Fibroblast of upper back skin (primary cell): ENCODE data around the gene TAOK3.
"Not testable (repeated sequence)": the region's sequence is repeated elsewhere in the genome, so short reads cannot be mapped to it uniquely, and the experiment has no call there.

ENCODE experiments used
- DNase-seq: peaks from one replicate; pipeline ENCODE4 v3.0.0-alpha.2; 2013

Gene TAOK3

GRCh38 chr12:118288174-118288573 is 84.5 kb downstream of the TAOK3 start:
- no peak for DNase-seq

DNA sequence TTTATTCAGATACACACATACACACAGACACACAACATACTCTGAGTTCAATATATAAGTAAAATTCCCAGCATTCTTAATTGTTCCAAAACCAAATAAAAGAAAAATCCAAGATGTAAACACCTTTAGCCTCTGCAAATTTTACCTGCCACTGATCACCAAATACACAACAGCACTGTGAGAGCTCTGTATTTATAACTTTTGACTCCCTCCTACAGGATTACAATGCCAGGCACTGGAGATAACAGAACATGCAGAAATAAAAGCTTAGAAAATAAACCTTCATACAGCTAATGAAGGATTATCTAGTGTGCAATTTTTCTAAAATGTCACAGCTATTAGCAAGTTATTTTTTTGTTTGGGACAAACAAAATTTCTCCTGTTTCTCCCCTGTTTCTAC is 85.0 kb downstream of the TAOK3 start:
- no peak for DNase-seq

DNA sequence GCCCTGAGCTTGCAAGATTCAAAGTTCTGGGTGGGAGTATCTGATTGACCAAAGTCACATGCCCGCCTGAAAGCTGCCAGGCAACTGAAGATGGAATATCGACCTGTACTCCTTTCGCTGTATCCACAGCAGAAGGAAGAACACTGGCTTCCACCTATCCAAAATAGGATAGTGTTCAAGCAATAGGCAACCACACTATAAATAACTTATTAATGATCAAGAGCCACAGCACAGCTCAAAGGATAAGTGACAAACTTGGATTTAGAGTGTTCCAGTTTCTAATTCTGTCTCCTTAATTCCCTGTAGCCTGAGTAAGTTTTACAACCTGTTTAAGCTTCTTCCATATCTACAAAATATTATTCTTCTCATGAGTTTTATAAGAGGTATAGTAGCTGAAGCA is 89.9 kb downstream of the TAOK3 start:
- no peak for DNase-seq

DNA sequence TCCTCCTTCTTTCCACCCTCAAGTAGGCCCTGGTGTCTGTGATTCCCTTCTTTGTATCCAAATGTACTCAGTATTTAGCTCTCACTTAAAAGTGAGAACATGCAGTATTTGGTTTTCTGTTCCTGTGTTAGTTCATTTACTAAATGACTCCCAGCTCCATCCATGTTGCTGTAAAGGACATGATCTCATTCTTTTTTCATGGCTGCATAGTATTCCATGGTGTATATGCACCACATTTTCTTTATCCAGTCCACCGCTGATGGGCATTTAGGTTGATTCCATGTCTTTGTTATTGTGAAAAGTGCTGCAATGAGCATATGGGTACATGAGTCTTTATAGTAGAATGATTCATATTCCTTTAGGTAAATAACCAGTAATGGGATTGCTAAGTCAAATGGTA is 94.4 kb downstream of the TAOK3 start:
- not testable (repeated sequence) for DNase-seq

- DNase-seq = no peak
Measured at GRCh38 chr12:118274066-118274465, 98.6 kb downstream of the TAOK3 start.

DNA sequence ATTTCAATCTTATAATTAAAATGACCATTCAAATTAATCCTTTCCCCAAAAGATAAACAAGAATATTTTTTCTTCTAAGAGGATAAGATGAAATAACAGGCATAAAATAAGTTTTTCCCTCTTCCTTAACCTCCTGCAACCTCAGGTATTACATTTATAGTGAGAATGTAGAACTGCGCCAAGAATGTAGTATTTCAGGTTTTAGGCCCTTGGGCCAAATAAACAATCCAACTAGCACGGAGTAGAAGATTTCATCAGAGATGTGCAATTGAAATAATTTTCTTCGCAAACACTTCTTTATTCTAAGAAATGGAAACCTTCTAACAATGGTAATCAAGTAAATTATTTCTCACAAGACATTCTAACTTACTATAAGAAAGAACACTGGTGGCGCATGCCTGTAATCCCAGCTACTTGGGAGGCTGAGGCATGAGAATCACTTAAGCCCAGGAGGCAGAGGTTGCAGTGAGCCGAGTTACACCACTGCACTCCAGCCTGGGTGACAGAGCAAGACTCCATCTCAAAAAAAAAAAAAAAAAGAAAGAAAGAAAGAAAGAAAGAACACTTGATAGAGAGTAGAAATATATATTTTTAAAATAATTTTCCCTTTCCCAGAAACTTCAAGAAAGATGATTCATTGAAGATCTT is 100.8 kb downstream of the TAOK3 start:
- no peak for DNase-seq

GRCh38 chr12:118271183-118271582 is 101.5 kb downstream of the TAOK3 start:
- peak; percentile 3 for DNase-seq

- DNase-seq = no peak
Measured at GRCh38 chr12:118269806-118270205, 102.9 kb downstream of the TAOK3 start.

- DNase-seq = no peak
Measured at GRCh38 chr12:118259079-118259478, 113.6 kb downstream of the TAOK3 start.

GRCh38 chr12:118256352-118256751 is 116.4 kb downstream of the TAOK3 start:
- DNase-seq = no peak

- no peak for DNase-seq
Measured at GRCh38 chr12:118249547-118249946, 123.2 kb downstream of the TAOK3 start.

DNA sequence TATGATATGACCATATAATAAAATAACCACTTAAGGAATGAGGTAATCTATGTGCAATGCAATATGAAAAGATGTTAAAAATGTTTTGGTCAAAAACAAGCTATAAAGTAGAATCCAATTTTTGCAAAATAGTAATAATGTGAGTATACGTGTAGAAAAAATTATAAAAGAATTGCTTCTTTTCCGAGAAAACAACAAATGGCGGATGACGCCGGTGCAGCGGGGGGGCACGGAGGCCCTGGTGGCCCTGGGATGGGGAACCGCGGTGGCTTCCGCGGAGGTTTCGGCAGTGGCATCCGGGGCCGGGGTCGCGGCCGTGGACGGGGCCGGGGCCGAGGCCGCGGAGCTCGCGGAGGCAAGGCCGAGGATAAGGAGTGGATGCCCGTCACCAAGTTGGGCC is 126.8 kb downstream of the TAOK3 start:
- not testable (repeated sequence) for DNase-seq

DNA sequence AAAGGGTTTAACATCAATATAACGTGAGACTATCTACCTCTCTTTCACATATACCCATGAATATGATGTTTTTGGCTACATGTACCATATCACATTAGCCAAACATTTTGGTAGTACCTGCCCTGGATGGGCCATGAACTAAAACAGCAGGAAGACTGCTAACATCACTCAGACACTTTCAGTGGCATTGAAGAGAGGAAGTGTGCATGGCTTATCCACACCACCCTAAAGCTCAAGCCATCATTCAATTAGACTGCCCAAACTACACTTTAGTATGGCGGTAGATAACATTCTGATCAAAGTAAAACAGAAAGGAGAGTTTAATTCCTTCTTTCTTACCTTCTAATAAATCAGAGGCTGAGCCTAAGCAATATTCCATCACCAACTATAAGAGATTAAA is 133.8 kb downstream of the TAOK3 start:
- DNase-seq = no peak

GRCh38 chr12:118237908-118238307 is 134.8 kb downstream of the TAOK3 start:
- peak; percentile 58 for DNase-seq

DNA sequence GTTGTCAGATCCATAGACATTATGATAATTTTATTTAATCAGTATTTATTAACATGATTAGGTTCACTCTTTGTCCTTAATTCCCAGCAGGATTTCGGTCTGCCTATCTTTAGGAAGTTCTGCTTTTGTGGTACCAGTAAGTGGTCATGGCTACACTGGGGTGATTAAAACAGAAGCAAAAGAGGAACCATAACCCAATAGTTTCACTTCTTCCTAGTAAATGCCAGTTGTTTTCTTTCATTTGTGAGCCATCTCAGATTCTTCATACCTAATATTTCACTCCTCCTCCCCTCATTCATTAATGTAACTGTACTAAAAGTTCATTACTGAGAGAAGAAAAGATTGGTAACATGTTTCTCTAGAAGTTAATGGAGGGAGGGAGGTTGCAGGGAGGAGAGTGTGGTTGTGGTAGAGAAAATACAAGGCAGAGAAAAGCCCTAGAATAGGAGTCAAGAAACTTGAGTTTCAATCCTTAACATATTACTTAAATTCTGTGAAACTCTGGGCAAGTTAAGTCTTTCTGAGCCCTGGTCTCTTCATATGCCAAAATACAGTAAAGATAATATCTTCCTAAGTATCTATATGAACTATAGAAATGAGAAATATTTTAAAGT is 135.5 kb downstream of the TAOK3 start:
- DNase-seq = no peak

- peak; percentile 31 for DNase-seq
Measured at GRCh38 chr12:118220702-118221101, 152.0 kb downstream of the TAOK3 start.

DNA sequence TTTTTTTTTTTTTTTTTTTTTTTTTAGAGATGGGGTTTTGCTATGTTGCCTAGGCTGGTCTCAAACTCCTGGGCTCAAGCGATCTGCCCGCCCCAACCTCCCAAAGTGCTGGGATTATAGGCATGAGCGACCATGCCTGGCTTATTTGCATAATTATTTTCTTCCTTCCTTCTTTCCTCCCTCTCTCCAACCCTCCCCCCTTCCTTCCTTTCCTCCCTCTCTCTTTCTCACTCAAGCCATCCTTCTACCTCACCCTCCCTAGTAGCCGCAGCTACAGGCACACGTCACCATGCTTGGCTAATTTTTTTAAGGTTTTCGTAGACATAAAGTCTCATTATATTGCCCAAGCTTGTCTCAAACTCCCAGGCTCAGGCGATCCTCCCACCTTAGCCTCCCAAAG is 152.9 kb downstream of the TAOK3 start:
- no peak for DNase-seq

GRCh38 chr12:118219106-118219505 is 153.6 kb downstream of the TAOK3 start:
- no peak for DNase-seq

DNA sequence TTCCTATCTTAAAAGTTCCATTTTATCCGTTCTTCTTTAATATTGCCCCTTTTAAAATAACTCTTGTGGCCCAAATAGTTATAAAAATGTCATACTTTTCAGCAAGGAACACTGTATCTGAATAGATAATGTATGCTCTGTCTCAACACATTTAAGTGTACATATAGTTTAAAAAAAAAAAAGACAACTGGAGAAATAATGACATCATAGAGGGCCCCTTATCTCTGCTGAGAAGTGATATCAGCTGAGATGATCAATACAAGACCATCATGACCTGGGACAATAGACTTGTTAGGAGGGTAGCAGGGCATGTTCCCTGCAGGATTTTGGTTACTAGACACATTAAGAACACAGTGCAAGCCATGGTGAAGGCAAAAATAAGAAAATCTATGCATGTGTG is 159.3 kb downstream of the TAOK3 start:
- no peak for DNase-seq

DNA sequence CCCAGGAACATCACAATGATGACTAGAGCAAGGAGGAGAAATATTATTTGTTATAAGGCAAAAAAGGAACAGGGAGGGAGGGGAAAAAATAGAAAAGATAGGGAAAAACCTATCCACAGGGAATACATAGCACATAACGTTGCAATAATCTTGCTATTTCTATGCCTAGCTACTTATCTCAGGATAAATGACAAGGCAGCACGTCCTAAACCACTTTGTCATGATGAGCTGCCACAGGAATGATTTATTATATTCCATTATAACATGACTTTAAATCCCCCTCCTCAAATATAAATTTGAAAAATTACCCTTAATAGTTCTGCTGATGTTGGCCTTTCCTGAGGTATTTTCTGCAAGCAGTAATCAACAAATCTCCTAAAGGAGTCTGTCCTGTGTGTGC is 160.1 kb downstream of the TAOK3 start:
- no peak for DNase-seq

GRCh38 chr12:118206107-118206412 is 166.6 kb downstream of the TAOK3 start:
- no peak for DNase-seq

GRCh38 chr12:118193958-118194357 is 178.7 kb downstream of the TAOK3 start:
- DNase-seq = no peak

DNA sequence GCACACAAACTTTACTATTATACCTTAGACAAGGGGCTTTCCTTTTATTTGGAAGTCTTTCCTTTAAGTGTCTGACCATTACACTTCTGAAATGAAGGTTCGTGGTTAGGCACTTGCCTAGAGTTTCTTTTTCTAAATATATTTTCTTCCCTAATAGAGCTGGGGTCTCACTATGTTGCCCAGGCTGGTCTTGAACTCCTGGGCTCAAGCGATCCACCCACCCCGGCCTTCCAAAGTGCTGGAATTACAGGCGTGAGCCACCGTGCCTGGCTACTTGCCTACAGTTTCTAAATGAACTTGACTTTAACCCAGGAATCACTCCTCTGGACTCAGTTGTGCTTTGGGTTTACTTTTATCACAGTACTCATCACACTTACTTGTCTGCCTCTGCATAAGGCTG is 179.2 kb downstream of the TAOK3 start:
- DNase-seq = no peak

DNA sequence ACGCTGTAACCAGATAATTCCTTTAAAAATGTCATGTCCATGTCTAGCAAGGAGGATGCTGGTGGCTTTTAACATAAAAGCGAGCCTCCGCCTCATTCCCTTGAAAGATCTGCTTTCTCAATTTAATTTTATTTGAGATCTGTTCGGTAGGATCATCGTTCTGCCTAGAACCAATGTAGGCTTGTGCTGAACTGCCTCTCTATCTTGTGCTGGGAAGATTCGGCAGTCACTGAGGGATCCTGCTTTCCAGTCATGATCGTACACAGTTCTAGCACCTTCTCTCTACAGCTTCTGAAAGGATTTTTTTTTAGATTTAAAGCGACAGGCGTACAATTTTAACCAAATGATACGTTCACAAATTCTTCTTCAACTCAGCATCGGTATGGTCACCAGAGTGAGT is 182.4 kb downstream of the TAOK3 start:
- peak; percentile 30 for DNase-seq

DNA sequence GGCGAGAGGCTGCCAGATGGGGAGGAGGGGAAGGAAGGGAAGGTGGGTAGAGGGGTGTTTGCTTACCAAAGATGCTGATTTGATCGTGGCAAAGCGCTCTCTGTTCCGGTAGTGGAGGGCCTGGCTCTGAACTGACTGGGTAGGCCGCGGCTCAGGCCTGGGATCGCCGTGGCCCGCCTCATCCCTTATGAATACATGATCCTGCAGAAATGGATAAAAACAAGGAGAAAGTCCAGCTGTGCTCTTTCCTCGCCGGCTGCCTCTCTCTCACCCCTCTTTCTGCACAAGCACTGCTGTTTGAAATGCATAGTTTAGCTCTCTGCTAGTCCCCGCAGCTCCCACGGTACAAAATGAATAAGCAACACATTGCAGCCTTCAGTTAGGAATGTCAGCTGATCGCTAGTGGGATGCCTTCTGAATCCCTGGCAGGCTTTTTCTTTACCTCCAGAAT is 182.9 kb downstream of the TAOK3 start:
- DNase-seq = peak; percentile 51
